SU-DHL-6 (cell line): Measurements from ENCODE around the gene DYNLT2B.

Experiments used
- EZH2phosphoT487 ChIP-seq: fragments of 200-600 bp; sonication (generic), shearing (Covaris generic); conservative IDR thresholded peaks from 2 replicates; pipeline ENCODE4 v1.6.1; 2018; ENCODE audit warnings: mild to moderate bottlenecking, antibody characterized with exemption, low read length, moderate library complexity, mixed read lengths
- TF ChIP-seq, protein P1 (sequence below): fragments of 200-600 bp; sonication (generic); IDR thresholded peaks from one replicate; pipeline ENCODE4 v1.5.1; 2017; ENCODE audit warnings: antibody characterized with exemption, mild to moderate bottlenecking, low read length, moderate library complexity; ENCODE audit not compliant: insufficient read depth, poor library complexity, severe bottlenecking

GRCh38 chr3:196281962-196282361 lies 36.1 kb downstream of the DYNLT2B start:
- TF ChIP-seq, protein P1, sequence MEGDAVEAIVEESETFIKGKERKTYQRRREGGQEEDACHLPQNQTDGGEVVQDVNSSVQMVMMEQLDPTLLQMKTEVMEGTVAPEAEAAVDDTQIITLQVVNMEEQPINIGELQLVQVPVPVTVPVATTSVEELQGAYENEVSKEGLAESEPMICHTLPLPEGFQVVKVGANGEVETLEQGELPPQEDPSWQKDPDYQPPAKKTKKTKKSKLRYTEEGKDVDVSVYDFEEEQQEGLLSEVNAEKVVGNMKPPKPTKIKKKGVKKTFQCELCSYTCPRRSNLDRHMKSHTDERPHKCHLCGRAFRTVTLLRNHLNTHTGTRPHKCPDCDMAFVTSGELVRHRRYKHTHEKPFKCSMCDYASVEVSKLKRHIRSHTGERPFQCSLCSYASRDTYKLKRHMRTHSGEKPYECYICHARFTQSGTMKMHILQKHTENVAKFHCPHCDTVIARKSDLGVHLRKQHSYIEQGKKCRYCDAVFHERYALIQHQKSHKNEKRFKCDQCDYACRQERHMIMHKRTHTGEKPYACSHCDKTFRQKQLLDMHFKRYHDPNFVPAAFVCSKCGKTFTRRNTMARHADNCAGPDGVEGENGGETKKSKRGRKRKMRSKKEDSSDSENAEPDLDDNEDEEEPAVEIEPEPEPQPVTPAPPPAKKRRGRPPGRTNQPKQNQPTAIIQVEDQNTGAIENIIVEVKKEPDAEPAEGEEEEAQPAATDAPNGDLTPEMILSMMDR: no peak
- no peak for TF ChIP-seq EZH2phosphoT487
